HG02642 (cell line): ENCODE results near the gene SIRPA.
"Not testable (repeated sequence)": the region's sequence is repeated elsewhere in the genome, so short reads cannot be mapped to it uniquely, and the experiment has no call there.

Experiments
- ATAC-seq: cut with Tn5 transposase; IDR thresholded peaks from one replicate; pipeline ENCODE4 v1.9.1; 2021; ENCODE audit warnings: mild to moderate bottlenecking; ENCODE audit not compliant: unreplicated experiment, poor library complexity

Gene SIRPA

DNA sequence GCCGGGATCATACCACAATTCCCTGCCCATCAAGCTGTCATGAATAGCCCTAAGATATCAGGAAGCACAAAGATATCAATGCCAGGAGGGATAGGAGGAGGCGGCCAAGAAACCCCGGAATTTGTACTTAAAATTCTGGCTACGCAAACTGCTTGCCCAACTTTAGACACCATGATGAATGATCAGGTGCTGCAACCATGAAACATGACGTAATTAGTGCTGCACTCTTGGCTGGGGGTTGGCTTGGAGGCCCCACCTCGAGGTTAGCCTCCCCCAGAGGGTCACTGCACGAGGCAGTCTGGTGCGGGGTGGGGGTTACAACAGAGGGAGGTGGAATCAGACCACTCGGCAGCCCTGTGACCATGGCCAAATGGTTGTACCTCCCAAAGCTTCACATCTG lies 8.9 kb downstream of the SIRPA start:
- no peak for ATAC-seq

DNA sequence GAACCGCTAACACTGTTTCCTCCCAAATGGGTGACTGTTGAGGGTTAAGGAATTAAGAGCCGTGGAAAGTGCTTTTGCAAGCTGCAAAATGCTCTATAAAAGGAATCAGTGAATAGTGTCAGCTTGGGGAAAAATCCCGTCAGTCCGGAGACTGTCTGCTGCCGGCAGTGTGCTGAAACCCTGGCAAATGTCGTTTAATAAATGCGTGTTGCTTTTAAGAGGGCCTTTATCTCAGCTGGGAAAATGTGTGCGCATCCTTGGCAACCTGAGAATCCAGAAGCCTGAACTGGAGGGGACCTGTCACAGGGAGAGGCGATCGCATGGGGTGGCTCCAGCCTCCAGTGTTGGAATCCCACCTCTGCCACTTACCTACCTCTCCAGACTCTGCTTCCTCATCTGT lies 9.8 kb downstream of the SIRPA start:
- no peak for ATAC-seq

DNA sequence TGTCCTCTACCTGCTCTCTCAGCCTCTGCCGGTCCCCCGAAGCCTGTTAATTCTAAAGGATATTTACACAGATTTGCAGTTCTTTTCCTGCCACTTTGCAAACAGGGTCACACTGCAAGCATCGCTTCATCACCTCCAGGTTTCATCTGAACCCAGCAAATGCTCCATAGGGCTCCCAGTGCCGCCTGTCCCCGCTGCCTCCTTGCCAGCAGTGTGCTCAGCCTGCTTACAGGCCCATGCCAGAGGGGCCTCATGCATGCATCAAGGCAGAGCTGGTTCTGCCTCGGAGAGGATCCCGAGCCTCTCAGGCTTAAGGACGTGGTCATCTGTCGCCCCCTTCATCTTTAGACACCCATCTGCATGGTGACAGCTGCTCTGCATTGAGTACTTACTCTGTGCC lies 10.5 kb downstream of the SIRPA start:
- no peak for ATAC-seq

DNA sequence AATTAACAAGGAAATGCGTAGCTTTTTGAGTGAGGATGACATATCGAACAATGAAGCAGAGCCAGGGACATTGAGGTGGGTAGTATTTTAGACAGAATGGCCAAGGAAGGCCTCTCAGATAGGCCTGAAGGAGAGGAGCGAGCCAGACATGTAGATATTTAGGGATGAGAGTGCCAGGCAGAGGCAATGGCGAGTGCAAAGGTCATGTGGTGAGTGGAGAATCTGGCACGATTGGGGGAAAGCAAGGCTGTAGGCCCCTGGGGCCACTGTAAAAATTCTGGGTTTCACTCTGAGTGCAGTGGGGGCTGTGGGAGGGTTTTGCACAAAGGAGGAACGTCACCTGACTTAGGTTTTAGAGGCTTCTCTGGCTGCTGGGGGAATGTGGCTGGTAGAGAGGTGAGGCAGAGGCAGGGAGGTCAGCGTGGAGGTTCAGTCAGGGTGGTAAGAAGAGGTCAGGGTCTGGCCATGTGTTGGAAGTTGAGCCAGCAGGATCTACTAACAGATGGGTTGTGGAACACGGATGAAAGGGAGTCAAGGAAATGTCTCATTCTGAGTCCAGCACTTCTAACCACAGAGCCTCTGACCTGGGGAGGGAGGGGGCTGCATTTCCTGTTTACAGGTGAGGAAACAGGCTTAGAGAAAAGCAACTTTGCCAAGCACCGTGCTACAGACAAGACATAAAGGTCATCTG lies 11.3 kb downstream of the SIRPA start:
- no peak for ATAC-seq

DNA sequence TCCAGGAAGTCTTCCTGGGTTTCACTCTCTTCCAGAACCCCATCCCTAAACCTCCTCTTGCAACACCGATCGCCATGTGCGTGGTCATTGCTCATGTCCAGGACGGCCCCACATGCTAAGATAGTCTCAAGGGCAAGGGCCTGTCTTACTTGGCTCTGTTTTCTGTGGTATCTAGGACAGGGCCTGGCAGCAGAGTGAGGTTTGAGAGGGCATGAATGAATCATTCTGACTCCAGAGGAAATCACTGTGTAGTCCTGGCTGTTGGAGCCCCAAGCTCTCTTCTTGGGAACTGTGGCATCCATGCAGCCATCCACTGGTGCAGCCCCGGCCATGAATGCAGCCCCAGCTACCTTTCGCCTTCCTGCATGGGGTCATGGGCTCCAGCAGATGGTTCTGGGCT lies 12.4 kb downstream of the SIRPA start:
- ATAC-seq = no peak

DNA sequence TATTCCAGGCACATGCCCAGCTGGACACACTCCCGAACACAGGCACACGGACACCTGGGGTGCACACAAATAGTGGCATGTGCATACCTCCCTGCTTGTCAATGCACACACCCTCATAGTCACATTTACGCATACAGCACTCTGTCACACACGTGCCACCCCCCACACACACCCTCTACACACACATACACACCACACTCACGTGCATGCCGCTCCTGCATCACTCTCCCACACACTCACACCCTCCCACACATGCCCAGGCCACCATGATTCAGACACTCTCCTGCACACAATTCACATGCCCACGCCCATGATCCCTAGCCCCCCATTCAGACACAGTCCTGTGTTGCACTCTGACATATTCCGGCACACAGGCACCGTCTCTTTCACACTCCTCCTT lies 13.0 kb downstream of the SIRPA start:
- no peak for ATAC-seq

DNA sequence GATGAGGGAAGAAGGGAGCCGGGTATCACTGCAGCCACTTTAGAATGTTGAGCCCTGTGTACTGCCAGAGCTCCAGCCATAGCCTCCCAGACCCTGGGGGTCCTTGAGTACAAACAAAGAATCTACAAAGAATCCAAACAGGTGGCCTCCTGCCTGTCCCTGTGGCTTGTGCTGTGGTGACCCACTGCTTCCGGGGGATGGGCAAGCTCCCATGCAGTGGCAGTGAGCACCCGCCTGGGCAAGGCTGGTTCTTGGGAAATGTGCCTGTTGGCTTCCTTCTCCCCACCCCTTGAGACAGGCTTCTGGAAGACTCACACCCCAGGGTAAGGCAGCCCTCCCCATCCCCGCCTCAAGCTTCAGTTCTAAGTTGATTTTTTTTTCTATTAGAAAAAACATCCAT lies 13.9 kb downstream of the SIRPA start:
- no peak for ATAC-seq

DNA sequence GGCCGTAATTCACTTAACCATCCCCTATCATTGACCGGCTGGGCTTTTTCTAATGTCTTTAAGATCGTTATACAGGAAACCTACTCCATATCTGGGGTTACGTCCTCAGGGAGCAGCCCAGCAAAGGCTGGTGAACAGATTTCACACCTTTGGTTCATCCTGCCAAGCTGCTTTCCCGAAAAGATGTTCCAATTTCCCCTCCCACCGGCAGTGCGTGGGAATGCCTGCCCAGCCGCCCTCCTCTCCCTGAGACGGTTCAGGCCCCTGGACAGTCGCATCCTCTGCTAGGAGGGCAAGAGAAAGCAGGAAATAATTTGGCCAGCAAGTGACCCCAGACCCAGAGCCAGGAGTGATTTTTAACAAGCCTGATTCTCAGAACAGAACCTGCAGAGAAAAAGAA lies 16.3 kb downstream of the SIRPA start:
- no peak for ATAC-seq

DNA sequence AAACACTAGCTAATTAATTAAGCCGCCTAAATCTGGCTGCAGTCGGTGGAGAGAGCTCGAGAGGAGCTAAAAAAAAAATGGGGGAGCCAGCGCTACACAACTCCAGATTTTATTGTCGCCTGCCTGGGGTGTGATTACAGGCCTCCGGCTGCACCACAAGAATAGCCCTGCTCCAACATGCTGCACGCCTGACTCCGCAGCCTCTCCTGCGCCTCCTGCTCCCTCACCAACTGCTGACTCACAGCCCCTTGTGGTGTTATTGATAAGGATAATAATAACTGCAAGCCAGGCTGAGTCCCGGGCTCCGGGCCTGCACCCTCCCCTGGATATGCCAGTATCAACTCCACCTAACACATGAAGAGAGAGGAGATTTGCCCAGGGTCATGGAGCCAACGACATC lies 16.8 kb downstream of the SIRPA start:
- ATAC-seq = no peak

DNA sequence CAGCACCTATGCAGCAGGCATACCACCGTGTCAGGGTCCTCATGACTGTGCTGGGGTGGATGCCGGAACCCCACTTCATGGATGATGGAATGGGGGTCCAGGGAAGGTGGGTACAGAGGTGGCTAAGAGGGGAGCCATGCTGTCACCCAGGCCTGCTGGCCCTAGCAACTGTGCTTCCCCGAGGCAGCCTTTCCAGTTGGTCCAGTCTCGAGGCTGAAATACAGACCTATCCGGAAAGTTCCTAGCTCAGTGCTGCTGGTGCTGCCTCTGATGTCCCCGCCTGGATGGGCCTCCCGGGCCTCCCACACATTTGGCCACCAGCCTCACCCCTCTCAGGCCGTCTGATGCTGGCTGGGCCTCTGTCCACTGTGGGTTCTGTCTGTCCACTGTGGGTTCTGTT lies 17.4 kb downstream of the SIRPA start:
- no peak for ATAC-seq

DNA sequence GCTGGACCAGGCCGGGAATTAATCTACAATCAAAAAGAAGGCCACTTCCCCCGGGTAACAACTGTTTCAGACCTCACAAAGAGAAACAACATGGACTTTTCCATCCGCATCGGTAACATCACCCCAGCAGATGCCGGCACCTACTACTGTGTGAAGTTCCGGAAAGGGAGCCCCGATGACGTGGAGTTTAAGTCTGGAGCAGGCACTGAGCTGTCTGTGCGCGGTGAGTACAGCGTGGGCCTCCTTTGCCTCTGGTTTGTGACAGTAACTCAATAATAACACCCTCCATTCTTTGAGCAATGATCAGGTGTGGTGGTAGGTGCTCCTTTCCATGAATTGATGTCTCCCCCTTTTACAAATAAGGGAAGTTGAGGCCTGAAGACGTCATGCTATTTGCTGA lies 20.0 kb downstream of the SIRPA start:
- not testable (repeated sequence) for ATAC-seq

DNA sequence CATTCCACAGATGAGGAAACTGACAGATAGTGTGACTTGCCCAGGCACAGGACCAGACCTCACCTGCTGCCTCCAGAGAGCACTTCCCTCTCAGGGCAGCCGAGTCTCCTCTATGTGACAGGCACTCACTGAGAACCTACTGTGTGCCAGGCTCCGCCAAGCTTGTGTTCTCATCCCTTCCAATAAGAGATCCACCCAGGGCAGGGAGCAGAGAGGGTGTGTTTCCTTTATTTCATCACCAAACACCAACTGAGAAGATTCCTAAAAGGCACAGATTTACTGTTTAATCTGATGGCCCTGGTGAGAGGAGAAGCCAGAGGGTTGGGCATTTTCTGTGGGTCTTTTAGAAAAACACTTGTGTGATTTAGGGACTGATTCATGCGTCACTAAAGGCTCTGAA lies 20.5 kb downstream of the SIRPA start:
- ATAC-seq = no peak

DNA sequence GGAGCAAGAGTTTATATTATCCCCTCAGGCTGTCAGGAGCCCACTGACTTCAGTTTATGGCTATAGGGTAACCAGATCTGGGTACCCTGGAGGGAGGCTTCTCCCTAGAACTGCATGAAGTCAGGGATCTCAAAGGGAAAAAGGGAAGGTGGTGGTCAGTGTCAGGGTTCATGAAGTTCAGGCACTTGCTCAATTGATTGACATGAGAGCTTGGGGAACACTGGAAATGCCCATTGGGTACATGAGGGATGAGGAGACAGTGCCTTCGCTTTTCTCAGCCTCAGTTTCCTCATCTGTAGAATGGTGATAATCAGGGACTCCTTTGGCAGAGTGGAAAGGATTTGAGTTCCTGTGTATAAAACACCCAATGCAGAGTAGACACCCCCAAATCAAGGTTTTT lies 22.6 kb downstream of the SIRPA start:
- no peak for ATAC-seq

DNA sequence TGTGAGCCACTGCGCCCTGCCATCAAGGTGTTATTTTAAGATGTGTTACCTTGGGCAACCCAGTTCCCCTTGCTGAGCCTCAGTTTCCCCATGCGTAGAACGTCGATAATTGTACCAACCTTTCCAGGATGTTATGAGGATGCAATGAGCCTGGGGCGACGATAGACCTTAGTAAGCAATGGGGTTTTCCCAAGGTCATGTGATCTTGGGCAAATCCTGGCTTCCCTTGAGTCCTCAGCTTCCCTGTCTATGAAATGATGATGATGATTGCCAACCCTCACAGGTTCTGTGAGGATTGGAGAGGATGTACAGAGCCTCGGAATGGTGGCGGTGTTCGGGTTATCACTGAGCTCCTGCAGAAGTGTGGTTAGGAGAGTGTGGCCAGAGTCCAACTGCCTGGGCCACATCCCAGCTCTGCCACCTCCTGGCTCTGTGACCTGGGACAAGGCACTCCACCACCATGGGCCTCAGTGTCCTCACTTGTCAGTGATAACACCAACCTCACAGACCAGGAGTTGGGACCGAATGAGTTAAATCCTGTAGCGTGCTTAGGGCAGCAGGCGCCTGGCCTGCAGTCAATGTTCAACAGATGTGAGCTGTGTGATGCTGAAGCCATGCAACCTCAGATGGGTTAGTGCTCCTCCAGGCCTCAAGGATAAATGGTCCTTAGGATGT lies 23.4 kb downstream of the SIRPA start:
- no peak for ATAC-seq

DNA sequence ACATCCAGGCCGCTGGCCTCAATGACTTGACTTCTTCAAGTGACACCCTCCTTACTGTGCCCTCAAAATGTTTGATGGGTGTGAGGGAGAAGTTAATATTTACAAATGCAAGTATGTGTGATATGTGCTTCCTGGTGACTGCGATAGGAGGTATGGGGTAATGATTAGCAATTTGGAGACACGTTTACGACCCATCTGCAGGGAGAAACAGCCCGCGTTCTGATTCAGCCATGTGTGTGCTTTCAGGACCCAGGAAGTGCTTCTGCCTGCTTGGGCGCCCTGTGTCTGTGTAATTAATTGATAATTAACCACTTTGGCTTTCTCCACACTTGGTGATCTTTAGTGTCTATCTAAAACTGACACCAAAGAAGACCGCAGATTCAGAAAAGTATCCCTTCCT lies 25.0 kb downstream of the SIRPA start:
- ATAC-seq = no peak

DNA sequence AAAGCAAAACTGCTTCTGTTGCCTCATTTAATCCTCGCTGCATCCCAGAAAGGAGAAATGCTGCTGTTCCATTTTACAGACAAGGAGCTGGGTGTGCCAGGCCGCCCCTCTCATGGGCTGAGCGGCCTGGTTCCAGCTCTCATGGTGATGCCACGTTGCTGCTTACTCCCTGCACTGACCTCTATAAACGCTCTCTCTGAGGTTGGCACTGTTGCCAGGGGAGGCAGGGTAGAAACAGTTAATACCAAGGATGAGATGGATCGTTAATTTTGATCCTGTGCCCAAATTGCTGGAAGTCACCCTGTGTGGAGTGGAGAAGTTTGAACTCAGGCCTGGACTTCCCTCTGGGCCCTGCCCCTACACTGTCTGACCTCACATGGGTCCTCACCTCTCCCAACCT lies 25.6 kb downstream of the SIRPA start:
- ATAC-seq = no peak

DNA sequence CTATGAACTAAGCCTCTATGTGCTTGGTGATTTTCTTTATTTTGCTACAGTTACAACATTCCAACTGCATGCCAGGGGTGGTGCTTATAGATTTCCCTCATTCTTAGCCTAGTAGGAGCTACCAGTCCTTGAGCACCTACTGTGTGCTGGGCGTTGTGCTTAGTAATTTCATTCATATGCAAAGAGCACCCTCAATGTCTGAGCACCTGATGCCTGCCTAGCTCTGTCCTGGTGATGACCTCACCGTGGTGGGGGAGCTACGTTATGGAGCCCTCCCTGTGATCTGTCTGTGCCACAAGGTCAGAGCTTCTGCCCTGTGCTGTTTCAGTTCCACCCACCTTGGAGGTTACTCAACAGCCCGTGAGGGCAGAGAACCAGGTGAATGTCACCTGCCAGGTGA lies 26.8 kb downstream of the SIRPA start:
- not testable (repeated sequence) for ATAC-seq

DNA sequence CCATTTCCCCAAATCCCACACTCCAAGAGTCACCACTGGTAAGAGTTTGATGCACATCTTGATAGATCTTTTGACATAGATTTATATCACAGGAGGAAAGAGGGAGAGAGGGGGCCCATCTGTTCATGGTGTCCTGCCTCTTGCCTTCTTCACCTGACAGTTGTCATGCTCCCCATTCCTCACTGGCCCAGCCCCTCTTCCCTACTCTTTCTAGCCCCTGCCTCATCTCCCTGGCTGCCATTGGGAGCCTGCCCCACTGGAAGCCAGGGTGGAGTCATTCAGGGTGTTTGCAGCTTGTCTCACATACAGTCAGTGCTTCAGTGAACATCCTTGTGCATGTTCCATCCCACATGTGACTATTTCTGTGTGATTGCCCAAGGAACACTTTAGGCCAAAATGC lies 27.6 kb downstream of the SIRPA start:
- ATAC-seq = no peak

DNA sequence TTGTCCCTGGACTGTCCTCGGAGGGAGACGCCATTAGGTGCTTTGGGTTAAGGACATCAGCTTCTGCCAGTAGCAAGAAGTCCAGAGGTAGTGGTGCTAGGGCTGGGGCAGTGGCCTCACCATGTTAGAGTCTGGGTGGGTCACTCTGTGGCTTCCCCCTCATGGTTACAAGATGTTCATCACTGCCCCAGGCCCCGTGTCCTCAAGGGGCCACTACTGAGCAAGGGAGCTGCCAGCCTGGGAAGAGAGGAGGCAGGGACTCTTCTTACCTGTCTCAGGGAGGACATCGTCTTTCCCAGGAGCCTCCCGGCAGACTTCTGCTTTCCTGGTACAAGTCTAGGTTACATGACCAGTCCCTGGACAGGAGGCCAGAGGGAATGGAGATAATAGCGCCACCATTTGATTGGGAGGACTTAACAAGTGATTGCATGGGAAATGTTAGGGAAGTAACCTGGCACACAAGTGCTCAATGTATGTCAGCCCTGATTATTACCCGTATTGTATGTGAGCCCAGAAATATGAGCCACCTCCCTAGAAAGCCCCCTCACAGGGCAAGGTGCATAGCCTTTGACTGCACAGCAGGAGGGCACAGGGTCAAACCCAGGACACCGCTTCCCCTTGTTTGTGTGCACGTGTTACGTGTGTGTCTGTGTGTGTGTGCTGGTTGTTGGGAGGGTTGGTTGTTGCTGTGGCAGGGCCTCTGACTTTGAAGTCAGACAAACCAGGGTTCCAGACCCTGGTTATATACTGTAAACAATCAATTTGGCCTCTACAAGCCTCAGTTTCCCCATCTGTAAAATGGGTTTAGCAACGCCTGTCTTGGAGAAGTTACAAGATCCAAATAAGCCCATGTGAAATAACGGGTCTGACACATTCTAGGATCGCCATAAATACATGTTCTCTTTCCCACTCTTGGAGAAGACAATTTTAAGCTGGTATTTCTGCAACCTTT lies 30.0 kb downstream of the SIRPA start:
- ATAC-seq = no peak

DNA sequence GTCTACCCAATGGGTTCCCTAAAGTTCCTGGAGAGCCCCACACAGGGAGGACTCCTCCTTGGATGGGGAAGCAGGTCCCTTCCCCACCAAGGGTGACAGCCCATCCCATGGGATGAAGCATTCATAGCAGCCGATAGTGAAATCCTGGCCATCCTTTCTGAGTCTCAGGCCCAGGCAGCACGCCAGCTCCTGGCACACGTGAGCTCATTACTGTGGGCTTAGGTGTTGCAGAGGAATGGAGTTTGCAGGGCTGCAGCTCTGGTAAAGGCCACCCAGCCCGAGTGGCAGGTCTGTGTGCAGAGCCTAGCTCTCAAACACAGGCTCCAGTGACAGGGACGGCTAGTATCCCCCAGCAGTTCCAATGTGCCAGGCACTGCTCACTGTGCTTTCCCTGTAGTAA lies 31.0 kb downstream of the SIRPA start:
- no peak for ATAC-seq

DNA sequence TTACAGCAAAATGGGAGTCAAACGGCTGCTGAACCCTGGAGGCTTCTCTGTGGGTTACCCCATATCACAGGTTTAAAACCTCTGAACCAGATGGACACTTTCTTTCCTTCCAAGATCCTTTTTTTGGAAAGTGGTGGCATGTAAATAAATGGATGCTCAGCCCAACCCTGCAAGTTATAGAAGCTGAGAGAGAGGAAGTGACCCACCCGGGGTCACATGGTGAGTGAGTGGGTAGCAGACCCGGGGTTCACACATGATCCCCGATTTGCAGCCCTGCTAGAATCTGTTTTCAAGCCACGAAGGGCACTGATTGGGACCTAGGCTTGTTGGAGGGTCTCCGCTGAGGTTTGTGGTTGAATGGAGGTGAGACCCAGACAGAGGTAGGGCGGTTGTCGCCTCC lies 32.0 kb downstream of the SIRPA start:
- ATAC-seq = no peak
